NCI-H2196 (cell line): ENCODE data around the gene ASB2.

ENCODE experiments used
- DNase-seq: peaks from one replicate; lab custom pipeline; 2025; ENCODE audit not compliant: unreplicated experiment; lab: John Stamatoyannopoulos, UW

ASB2 gene, protein sequence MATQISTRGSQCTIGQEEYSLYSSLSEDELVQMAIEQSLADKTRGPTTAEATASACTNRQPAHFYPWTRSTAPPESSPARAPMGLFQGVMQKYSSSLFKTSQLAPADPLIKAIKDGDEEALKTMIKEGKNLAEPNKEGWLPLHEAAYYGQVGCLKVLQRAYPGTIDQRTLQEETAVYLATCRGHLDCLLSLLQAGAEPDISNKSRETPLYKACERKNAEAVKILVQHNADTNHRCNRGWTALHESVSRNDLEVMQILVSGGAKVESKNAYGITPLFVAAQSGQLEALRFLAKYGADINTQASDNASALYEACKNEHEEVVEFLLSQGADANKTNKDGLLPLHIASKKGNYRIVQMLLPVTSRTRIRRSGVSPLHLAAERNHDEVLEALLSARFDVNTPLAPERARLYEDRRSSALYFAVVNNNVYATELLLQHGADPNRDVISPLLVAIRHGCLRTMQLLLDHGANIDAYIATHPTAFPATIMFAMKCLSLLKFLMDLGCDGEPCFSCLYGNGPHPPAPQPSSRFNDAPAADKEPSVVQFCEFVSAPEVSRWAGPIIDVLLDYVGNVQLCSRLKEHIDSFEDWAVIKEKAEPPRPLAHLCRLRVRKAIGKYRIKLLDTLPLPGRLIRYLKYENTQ

DNA sequence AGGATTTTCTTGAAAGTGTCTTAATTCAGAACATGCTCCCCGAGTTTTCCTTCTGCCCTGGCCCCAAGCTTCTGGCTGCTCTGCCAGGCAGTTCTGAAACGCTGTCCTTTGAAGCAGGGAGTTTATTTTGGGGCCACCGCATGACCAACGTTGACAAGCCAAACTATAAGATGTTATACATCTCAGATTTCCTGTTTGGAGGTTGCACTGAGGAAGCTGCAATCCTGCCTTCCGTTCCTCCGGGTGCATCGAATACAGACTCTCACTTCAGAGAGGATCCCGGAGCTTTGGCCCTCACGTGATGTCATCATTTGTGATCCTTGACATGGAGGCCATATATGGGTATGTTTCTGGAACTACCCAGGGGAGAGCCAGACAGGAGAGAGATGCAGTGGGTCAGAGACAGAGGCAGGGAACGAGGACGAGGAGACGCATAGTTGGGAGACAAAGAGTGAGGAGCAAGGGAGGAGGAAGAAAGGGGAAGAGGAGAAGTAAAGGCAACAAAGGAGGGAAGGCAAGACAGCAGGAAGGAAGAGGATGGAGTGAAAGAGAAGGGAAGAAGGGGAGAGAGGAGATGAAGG, at the start of gene ASB2:
ASB2 (minus strand) TSS at position 94 of the 581 bp plus-strand sequence. CDS start 12,031 bp downstream, outside the sequence.
- no peak for DNase-seq

DNA sequence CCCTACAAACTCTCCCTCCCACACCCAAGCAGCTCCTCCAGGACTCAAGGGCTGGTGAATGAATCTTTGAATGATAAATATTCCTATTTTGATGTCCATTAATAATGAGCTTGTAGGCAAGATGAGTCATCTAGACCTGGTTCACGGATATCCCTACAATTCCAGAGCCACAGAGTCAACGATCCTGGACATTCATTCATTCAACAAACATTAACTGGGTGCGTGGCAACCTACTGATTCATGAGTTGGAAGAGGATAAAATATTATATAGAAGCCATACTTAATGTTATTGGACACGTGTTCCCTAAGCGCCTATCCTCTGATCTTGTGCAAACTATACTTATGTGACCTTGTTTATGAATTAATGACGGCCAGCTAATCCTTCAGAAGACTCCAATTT, 49.4 kb upstream of the ASB2 start:
- DNase-seq: no peak

DNA sequence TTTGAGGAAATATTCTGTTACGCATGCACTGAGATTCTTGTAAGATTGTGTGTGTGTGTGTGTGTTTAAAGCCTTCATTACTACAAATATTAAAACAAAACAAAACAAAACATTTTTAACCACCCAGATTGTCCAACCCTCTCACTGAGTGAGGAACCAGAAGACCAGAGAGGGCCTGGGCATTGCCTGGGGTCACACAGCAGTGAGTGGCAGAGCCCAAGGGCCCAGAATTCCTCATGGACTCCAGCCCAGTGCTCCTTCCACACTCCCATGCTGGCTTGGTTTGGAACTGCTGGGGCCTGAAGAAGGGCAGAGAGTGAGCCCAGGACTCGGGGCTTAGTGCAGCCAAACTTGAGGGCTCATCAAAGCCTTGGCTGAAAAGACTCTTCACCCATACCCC, 48.2 kb upstream of the ASB2 start:
- no peak for DNase-seq

DNA sequence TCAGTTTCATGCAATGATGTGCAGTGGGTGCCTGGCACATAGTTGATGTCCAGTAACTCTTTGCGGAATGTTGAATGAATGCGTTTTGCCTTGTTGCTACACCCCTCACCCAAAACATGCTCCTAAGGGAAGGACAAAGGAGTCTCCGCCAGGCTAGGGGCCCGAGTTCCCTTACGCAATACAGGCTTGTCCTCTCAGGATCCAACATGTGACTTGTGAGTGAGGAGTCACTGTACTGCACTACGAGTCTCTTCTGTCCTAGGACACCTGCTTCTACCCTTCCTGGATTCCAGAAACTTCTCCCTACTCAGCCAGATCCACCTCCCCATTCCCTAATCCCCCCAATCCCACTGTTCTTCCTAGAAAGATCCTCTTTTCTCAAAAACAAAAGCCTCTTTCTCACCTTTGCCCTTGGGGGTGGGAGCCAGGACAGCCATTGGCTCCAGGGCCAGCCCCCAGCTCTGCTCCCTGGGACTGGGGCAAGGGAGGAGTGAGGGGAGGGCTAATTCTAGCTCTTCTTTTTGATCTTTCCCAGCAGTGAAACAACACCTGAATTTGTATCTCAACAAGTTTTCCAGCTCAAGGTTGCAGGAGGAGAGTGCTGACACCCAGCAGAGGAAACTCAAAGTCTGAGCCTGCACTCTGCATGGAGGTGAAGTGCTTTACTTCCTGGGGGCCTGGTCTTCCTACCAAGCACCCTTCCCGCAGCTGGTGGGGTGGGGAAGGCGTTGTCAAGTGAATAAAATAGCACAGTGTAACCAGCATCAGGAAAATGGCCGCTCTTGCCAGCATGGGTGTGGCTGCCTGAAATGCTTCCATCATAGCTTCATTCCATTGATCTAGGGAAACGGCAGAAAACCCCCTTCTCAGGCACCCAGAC, 46.4 kb upstream of the ASB2 start:
- no peak for DNase-seq

DNA sequence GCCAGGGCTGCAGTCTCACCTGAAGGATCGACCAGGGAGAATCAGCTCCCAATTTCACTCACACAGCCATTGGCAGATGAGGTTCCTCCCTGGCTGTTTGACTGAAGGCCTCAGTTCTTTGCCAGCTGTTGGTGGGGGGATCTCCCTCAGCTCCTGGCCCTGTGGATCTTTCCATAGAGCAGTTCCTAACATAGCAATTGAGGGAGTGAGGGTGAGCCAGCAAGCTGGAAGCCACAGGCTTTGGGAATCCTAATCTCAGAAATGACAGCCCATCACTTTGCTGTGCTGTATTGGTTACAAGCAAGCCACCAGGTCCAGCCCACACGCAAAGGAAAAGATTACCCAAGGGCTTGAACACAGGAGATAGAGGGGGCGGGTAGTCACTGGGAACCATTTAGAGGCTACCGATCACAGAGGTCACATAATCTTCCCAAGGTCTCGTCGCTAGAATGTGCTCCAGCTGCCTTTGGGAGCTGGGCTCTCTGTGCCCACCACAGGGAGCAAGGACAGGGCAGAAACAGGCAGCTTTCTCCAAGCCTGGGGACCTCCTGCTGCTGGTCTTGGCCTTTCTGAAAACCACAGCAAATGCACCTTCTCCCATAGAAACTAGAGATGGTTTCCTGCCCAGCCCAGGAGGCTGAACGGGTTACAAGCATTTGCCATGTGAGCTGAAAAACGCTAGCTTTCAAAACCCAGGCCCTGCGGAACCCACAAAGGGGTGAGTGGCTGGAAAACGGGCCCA, 45.2 kb upstream of the ASB2 start:
- DNase-seq: no peak

DNA sequence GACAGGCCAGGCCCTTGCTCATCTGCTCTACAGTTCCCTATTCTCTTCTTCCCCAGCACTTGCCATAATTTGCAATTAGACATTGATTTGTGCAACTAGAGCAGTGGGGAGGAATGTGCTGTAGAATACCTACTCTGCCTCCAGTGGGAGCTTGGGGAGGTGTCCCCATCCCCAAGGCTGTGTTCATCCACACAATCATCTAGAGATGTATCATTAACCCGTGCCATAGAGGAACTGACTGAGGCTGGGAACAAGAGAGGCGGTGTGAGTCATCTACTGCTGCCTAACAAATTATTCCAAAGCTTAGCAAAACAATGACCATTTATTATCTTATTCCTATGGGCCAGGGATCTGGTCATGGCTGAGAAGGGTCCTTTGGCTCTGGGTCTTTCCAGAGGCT, 44.6 kb upstream of the ASB2 start:
- no peak for DNase-seq

DNA sequence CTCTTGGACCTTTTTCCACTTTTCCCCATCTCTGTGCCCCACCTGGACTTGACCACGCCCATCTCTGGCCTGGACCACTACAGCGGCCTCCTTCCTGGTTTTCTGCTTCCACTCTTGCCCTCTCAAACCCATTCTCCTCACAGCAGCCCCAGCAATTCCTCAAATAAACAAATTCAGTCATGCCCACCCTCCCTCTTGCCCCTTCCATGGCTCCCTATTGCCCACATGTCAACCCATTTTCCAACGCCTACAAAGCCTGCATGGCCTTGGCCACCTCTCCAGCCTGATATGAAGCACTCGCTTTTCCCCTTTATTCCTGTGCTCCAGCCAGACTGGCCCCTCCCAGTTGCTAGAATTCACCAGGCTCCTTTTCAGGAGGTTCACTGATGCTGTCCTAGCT, 43.9 kb upstream of the ASB2 start:
- no peak for DNase-seq

DNA sequence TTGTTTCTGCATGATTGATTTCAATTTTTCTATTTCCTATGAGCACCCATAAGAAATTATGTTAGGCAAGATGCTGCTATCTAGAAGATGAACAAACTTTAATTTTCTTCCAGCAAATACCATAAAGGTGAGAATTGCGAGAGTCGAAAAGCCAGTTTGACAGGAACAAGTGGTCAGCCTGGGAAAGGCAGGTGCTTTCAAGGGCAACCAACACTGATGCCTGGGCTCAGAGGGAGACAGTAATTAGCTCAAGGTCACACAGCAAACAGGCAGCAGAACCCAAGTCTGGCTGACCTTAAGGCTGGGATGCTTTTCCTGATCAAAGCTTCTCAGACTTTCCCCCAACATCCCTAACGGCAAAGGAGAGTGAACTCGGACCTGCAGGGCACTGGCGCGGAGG, 43.0 kb upstream of the ASB2 start:
- no peak for DNase-seq

DNA sequence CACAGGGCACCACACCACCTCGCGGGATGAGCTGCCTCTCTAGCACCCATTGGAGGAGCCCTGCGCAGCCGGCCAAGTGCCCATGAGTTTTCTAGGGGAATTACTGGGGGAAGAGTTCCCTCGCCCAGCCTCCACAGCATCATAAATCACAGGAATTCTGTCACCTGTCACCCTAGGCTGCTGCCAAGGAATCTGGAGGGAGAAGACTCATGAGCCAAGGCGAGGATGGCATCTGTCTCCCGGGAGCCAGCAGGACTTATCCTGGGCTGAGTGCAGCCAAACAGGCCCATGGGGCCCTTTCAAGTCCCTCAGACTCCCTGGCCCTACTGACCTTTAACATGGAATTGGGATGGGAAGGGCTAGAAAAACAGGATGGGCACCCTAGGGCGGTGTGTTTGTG, 41.9 kb upstream of the ASB2 start:
- DNase-seq: no peak

DNA sequence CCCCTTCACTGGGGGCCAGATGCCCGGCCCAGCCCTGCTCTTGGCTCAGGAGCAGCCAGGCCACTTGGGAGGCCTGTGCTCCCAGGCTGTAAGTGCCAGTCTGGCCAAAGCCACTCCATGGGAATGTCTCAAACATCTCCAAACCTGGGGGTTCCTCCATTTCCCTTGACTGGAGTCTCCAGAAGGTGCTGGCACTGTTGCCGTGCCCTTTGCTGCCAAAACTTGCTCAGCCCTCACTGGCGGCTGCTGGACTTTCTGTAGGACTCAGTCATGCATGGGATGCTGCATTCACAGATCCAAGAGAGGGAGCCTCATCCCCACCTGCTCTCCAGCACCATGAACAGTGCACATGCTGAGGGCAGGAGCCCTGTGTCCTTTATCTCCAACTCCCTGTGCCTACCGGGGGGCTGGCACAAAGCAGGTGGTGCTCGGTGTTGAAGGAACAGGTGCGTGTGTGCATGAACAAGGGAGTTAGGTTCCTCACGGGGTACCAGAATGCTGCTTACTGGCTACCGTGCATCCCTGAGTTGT, 40.1 kb upstream of the ASB2 start:
- DNase-seq: no peak

DNA sequence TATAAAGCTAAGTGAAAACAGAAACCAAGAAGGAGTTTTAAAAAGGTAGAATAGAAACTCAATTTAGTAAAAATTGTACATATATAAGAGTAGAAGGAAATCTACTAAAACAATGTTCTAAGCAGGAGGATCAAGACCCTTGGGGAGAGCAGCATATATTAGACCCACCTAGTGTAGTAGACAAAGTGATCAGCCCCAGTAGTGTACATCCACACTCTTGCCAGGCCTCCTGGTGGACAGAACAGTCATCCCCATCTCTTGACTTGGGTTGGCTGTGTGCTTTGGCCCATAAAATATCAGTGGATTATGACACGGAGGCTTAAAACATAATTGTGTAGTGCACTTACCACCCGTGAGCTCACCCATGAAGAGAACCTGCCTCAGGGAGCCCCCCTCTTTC, 38.9 kb upstream of the ASB2 start:
- DNase-seq: no peak

DNA sequence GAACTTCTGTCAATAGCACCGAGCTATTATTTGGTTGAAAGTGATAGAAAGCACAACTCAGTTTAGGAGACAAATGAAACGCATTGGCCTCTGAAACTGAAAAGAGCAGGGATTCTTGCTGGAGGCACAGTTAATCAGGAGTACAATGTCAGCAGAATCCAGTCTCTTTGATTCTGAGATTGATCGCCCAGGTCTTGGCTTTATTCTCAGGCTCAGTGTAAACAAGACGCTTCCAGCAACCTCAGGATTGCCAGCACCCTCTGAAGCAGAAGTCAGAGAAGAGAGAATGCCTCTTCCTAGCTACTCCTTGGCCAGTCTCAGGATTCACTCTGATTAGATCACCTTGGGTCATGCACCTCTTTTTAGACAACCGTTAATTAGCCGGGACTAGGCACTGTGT, 38.0 kb upstream of the ASB2 start:
- no peak for DNase-seq

DNA sequence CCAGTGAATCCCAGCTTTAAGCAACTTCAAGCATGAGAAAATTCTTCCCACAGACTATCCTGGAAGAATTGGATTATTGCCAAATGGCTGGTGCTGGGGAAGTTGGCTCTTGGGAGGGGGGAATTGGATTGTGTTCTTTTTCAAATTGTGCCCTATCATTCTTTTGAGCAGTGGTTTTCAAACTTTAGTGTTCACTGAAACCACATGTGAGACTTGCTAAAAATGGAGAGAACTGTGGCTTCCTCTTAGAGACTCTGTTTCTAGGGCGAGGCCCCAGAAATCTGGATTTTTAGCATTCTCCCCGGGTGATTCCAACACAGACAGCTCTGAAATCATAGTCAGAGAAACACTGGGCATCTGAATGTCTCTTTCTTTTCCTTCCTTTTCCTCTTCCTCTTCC, 35.4 kb upstream of the ASB2 start:
- no peak for DNase-seq

DNA sequence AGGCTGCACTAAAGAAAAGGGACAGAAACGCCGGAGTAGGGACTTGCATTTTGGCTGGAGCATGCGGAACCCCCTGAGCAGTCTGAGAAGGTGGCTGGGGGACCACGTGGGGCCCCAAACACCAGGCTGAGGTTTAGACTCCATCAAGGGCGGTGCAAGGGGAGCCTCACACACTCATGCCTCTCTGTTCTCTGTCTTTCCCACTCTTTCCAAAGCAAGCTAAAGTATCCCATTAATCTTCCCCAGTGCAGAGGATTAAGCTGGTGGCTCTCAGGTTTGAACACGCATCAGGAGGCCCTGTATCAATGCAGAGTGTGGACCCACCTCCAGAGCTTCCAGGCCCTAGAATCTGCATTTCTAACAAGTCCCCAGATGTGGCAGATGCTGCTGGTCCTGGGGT, 34.3 kb upstream of the ASB2 start:
- no peak for DNase-seq

DNA sequence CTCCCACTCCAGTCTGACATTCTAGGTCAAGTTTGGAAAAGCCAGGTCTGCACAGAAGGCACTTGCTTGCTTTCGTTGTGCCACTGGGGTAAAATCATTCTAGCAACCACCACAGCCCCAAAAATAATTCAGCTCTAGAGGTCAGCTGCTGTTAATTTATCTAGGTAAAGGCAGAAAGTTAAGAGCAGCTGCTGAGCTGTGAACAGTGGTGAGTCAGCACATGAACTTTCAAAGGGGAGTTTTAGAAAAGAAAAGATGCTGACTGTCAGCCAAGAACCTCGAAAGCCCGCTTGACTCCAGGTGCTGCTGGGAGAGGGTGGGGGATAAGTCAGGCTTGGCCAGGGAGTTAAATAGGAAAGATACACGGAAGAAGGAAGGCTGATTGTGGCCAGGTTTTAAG, 33.4 kb upstream of the ASB2 start:
- peak; percentile 10 for DNase-seq

DNA sequence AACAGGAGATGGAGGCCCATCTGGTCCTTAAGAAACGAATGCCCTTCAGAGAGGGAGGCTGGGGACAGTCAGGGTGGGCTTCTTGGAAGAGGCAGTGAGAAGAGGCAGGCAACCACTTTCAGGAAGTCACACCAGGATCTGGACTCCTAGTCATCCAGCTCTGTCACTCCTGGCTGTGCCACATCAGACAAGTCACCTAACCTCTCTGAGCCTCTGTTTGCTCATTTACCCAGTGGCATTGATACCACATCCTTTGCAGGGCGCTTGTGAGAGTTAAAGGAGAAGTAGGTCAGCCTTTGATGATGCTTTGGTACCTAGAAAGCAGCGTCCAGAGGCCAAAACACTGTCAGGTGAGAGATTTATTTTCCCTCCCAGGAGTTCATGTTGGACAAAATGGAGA, 31.9 kb upstream of the ASB2 start:
- DNase-seq: no peak

DNA sequence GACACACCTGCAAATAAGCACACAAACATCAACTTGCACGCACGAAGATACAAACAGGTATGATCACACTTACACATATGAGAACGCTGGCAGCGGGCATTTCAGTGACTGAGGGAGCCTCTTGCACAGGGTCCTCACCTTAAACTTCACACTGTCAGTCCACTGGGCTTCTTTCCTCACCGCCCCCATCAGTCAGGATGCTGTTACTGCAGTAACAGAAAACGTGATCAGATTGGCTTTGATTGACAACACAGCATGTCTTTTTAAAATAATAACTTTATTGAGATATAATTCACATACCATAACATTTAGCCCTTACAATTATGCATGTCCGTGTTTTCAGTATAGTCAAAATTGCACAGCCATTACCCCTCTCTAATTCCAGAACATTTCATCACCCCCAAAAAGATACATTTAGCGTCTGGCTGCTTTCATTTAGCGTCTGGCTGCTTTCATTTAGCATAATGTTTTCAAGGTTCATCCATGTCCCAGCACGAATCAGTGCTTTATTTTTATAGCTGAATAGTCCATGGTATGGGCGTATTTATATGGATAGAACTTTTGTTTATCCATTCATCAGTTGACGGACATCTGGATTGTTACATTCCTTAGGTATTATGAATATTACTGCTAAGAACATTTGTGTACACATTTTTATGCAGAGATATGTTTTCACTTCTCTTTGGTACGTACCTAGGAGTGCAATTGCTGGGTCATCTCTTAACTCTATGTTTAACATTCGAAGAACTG, 29.1 kb upstream of the ASB2 start:
- DNase-seq: no peak

DNA sequence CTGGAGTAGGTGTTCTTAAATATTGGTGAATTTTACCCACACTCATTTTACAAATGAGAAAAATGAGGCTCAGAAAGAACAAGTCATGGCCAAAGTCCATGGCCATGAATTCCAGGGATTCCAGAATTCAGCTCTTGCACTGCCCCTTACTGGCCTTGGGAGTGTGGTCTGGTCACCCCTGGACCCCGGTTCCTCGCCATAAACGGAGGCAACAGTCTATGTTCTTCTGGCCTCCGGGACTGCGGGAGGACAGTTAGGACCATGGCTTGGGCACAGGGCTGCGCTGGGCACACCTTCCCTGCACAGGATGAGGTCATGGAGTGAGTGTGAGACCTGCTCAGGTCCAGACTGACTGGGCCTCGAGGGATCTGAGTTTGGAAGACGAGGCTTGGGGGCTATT, 27.6 kb upstream of the ASB2 start:
- no peak for DNase-seq

DNA sequence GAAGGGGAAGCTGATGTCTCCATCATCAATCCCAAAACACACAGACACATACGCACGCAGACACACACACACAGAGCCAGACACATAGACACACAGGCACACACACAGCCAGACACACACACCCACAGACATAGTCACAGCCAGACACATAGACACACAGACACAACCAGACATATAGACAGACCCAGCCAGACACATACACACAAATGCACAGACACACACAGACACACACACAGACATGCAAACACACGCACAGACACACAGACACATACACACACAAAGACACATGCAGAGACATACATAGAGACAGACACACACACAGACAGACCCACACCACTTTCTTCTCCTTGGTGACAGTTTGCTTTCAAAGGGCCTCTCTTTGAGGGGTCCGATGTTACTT, 27.0 kb upstream of the ASB2 start:
- no peak for DNase-seq
